GM23338 (cell line): Measurements from ENCODE around the gene GMPPA.

ENCODE experiments used
- CTCF ChIP-seq, 2 experiments: fragments of 200-600 bp in 1 of 2; sonication (generic) in 1 of 2; conservative IDR thresholded peaks; 2 replicates each; pipeline versions ENCODE4 v1.5.1 to v1.6.1; 2016 to 2017; ENCODE audit warnings: antibody characterized with exemption in 2 of 2, low read depth in 2 of 2, mild to moderate bottlenecking in 2 of 2, moderate library complexity in 1 of 2
- ETS1 ChIP-seq: IDR thresholded peaks from 2 replicates; pipeline ENCODE4 v1.6.1; 2016; ENCODE audit warnings: antibody characterized with exemption
- EZH2 ChIP-seq: fragments of 200-600 bp; sonication (generic); IDR thresholded peaks from one replicate; pipeline ENCODE4 v1.8.0; 2017; ENCODE audit warnings: antibody characterized with exemption, mild to moderate bottlenecking, low read depth; ENCODE audit not compliant: unreplicated experiment
- EZH2phosphoT487 ChIP-seq: fragments of 200-600 bp; sonication (generic); IDR thresholded peaks from one replicate; pipeline ENCODE4 v1.8.1; 2018; ENCODE audit warnings: antibody characterized with exemption; ENCODE audit not compliant: unreplicated experiment
- POLR2AphosphoS5 ChIP-seq: IDR thresholded peaks from 2 replicates; pipeline ENCODE4 v1.6.1; 2016; ENCODE audit warnings: antibody characterized with exemption, low read depth
- REST ChIP-seq: IDR thresholded peaks from one replicate; pipeline ENCODE4 v1.6.1; 2018; ENCODE audit warnings: antibody characterized with exemption; ENCODE audit not compliant: unreplicated experiment
- ZNF331 ChIP-seq: fragments of 250-450 bp; sonication (Bioruptor Pico); IDR thresholded peaks from 2 replicates; pipeline ENCODE4 v1.5.0; 2020; ENCODE audit warnings: low read depth, mild to moderate bottlenecking, moderate library complexity

- no peak for TF ChIP-seq CTCF (conservative IDR thresholded peaks at IDR 0.05; ENCODE audit: low read depth in 2 of 2)
- no peak for TF ChIP-seq ZNF331 (CRISPR knock-in tag)
- TF ChIP-seq EZH2 = no peak
- no peak for TF ChIP-seq POLR2AphosphoS5
- TF ChIP-seq EZH2phosphoT487 = no peak
- no peak for TF ChIP-seq REST
- TF ChIP-seq ETS1 = no peak
Observed at GRCh38 chr2:219545943-219546352, 47.3 kb downstream of the GMPPA start.
